Panc1 (cell line): ENCODE data around the gene PHTF1. TPM values are rescaled to one million over a fixed set of nuclear protein-coding genes. Genes with fewer than 3 reads are reported as not detected.

Experiments used
- ATAC-seq: fragments of 200-7000 bp; cut with Tn5 transposase; 2 replicates; pipeline ENCODE4 v1.9.1; 2020; ENCODE audit warnings: mild to moderate bottlenecking, moderate library complexity
- BruUV-seq: library from RNA; stranded (reverse); fragments of 400-500 nt; replicated peaks from 2 replicates; lab custom pipeline; 2021; lab: Mats Ljungman, UMichigan
- CTCF ChIA-PET: fragments of 300-600 bp; sonication (Branson Sonifier 250); formaldehyde crosslinking; loops from one replicate; lab custom pipeline; 2022; ENCODE audit warnings: antibody characterized with exemption; lab: Charles Lee
- POLR2A ChIA-PET: fragments of 300-600 bp; sonication (Branson Sonifier 250); formaldehyde crosslinking; loops from one replicate; lab custom pipeline; 2022; ENCODE audit warnings: antibody characterized with exemption; lab: Charles Lee
- DNase-seq: peaks from one replicate; pipeline ENCODE4 v3.0.0-alpha.2; 2010; ENCODE audit warnings: low read depth, low spot score
- H3K27ac ChIP-seq: 2 replicates; pipeline ENCODE4 v1.5.1; 2011; ENCODE audit warnings: mild to moderate bottlenecking, low read length, inconsistent platforms
- H3K27me3 ChIP-seq: fragments of 200-500 bp; sonication (Bioruptor generic); 2 replicates; pipeline ENCODE4 v1.6.0; 2014; ENCODE audit warnings: low read length, inconsistent platforms; ENCODE audit not compliant: control insufficient read depth, insufficient read depth
- H3K36me3 ChIP-seq: fragments of 200-500 bp; sonication (Bioruptor generic); 2 replicates; pipeline ENCODE4 v1.5.1; 2014; ENCODE audit warnings: inconsistent platforms, mild to moderate bottlenecking, low read length, moderate library complexity; ENCODE audit not compliant: control insufficient read depth, insufficient read depth
- H3K4me1 ChIP-seq: 2 replicates; pipeline ENCODE4 v1.5.1; 2011; ENCODE audit warnings: inconsistent platforms, mild to moderate bottlenecking, low read length, moderate library complexity; ENCODE audit not compliant: control insufficient read depth, insufficient read depth
- H3K4me3 ChIP-seq, 2 experiments: 2 replicates each; pipeline ENCODE4 v1.5.1; 2011 to 2012; ENCODE audit warnings: low read depth in 2 of 2, low read length in 2 of 2, mild to moderate bottlenecking in 2 of 2, inconsistent platforms in 1 of 2, moderate library complexity in 1 of 2
- H3K9me3 ChIP-seq: fragments of 200-500 bp; sonication (Bioruptor generic); 2 replicates; pipeline ENCODE4 v1.5.1; 2014; ENCODE audit warnings: low read depth, mild to moderate bottlenecking, inconsistent platforms, low read length, moderate library complexity; ENCODE audit not compliant: control insufficient read depth, insufficient read depth
- CTCF ChIP-seq: fragments of 450-650 bp; IDR thresholded peaks from 2 replicates; pipeline ENCODE4 v1.5.1; 2017; ENCODE audit warnings: mild to moderate bottlenecking
- POLR2AphosphoS5 ChIP-seq: IDR thresholded peaks from 2 replicates; pipeline ENCODE4 v1.6.1; 2012; ENCODE audit warnings: mild to moderate bottlenecking, low read depth, low read length, moderate library complexity
- SIN3A ChIP-seq: IDR thresholded peaks from 2 replicates; pipeline ENCODE4 v1.6.1; 2012; ENCODE audit warnings: low read depth, mild to moderate bottlenecking, low read length, moderate library complexity, borderline replicate concordance; ENCODE audit not compliant: insufficient read depth
- TCF7L2 ChIP-seq: IDR thresholded peaks from 2 replicates; pipeline ENCODE4 v1.6.1; 2011; ENCODE audit warnings: mild to moderate bottlenecking, low read depth, low read length, inconsistent platforms
- in situ Hi-C: cut with HindIII; loops from 2 replicates; pipeline ENCODE4 v1.10.0; 2016; ENCODE audit warnings: low sequenced_read_pairs, low pct_unique_long_range_greater_than_20kb
- intact Hi-C: fragments of 100-400 bp; cut with micrococcal nuclease; formaldehyde crosslinking; loops from one replicate; pipeline ENCODE4 v1.10.0; 2022; ENCODE audit not compliant: unreplicated experiment
- total RNA-seq: library from RNA; stranded (reverse); gene quantifications from one replicate; pipeline ENCODE4 v1.2.1, GENCODE V29; 2021; ENCODE audit not compliant: unreplicated experiment
- TF ChIP-seq, protein P1 (sequence below), 2 experiments: IDR thresholded peaks; 2 replicates each; pipeline ENCODE4 v1.6.1; 2011 to 2012; ENCODE audit warnings: low read depth in 2 of 2, control low read depth in 1 of 2, low read length in 1 of 2, mild to moderate bottlenecking in 1 of 2, moderate library complexity in 1 of 2; ENCODE audit not compliant: insufficient read depth in 1 of 2

PHTF1 gene
- total RNA-seq, 1 experiment from 2014 or later, result 32.0 TPM

DNA sequence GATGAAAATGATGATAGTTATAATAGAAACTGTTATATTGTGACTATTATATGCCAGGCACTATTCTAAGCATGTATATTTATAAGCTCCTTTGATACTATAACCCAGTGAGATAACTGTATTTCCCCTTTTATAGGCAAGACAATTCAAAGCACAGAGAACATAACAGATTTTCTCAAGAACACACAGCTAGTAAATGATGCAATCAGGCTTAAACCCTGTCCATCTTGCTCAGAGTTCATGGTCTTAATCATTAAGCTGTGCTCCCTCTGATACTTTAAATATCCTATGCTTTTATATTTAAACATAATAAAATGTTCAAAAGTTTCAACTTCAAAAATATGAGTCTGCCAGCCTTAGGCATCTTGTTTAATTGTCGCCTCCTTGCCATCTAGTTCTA, 88.6 kb downstream of the PHTF1 start:
- H3K36me3 ChIP-seq, result peaks cover 2% of the 10 kb centered on the region; the same call in 1 of the 2 replicates
- no peak for DNase-seq
- intact Hi-C loops, result loop anchor here (10.0 kb wide), 1 partner anchor 276 kb away; the partner anchor contains the start of gene MAGI3

GRCh38 chr1:113669988-113670387, 89.3 kb downstream of the PHTF1 start:
- ATAC-seq (no peak), DNase-seq (no peak)
- Histone ChIP-seq H3K27me3 (no peaks in the 10 kb centered on the region), H3K36me3 (peaks cover 2% of the 10 kb centered on the region; the same call in 1 of the 2 replicates), H3K4me1 (no peaks in the 10 kb centered on the region), H3K4me3 (no peak overlapping the region), H3K9me3 (no peaks in the 10 kb centered on the region), H3K27ac (no peak overlapping the region)
- ChIA-PET CTCF (no interaction called here), POLR2A (interaction anchor here (0.6 kb wide), 1 partner anchor 587 kb away, joined by 9 read pairs; no protein-coding TSS in a partner anchor)
- BruUV-seq, result no TSS peak
- TF ChIP-seq, protein P1, sequence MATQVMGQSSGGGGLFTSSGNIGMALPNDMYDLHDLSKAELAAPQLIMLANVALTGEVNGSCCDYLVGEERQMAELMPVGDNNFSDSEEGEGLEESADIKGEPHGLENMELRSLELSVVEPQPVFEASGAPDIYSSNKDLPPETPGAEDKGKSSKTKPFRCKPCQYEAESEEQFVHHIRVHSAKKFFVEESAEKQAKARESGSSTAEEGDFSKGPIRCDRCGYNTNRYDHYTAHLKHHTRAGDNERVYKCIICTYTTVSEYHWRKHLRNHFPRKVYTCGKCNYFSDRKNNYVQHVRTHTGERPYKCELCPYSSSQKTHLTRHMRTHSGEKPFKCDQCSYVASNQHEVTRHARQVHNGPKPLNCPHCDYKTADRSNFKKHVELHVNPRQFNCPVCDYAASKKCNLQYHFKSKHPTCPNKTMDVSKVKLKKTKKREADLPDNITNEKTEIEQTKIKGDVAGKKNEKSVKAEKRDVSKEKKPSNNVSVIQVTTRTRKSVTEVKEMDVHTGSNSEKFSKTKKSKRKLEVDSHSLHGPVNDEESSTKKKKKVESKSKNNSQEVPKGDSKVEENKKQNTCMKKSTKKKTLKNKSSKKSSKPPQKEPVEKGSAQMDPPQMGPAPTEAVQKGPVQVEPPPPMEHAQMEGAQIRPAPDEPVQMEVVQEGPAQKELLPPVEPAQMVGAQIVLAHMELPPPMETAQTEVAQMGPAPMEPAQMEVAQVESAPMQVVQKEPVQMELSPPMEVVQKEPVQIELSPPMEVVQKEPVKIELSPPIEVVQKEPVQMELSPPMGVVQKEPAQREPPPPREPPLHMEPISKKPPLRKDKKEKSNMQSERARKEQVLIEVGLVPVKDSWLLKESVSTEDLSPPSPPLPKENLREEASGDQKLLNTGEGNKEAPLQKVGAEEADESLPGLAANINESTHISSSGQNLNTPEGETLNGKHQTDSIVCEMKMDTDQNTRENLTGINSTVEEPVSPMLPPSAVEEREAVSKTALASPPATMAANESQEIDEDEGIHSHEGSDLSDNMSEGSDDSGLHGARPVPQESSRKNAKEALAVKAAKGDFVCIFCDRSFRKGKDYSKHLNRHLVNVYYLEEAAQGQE (IDR thresholded peaks at IDR 0.05; ENCODE audit: insufficient read depth in 1 of 2, low read depth in 2 of 2, low read length in 1 of 2), result no peak
- no peak for TF ChIP-seq TCF7L2
- no peak for TF ChIP-seq POLR2AphosphoS5
- TF ChIP-seq SIN3A, result no peak
- TF ChIP-seq CTCF, result no peak
- intact Hi-C loops, result loop anchor here (10.0 kb wide), 1 partner anchor 275 kb away; the partner anchor contains the start of gene MAGI3
- in situ Hi-C loops, result no loop called here

More for the DNA sequence above, 88.6 kb downstream of the PHTF1 start:
- no TSS peak for BruUV-seq
- Histone ChIP-seq H3K27ac (no peak overlapping the region), H3K9me3 (no peaks in the 10 kb centered on the region), H3K4me3 (no peak overlapping the region), H3K4me1 (no peaks in the 10 kb centered on the region), H3K27me3 (no peaks in the 10 kb centered on the region)
- ChIA-PET CTCF (no interaction called here), POLR2A (interaction anchor here (0.6 kb wide), 1 partner anchor 372 kb away, joined by 5 read pairs; no protein-coding TSS in a partner anchor)
- TF ChIP-seq CTCF, result no peak
- TF ChIP-seq POLR2AphosphoS5, result no peak
- no peak for TF ChIP-seq TCF7L2
- TF ChIP-seq, protein P1 (IDR thresholded peaks at IDR 0.05; ENCODE audit: insufficient read depth in 1 of 2, low read depth in 2 of 2, low read length in 1 of 2), result no peak
- TF ChIP-seq SIN3A, result no peak
- no peak for ATAC-seq
- in situ Hi-C loops, result no loop called here
